ENCODE results near the gene ETV2.

ETV2 gene

GRCh38 chr19:35607661-35608060 lies 33.9 kb upstream of the ETV2 start:
- TF ChIP-seq, protein P1, sequence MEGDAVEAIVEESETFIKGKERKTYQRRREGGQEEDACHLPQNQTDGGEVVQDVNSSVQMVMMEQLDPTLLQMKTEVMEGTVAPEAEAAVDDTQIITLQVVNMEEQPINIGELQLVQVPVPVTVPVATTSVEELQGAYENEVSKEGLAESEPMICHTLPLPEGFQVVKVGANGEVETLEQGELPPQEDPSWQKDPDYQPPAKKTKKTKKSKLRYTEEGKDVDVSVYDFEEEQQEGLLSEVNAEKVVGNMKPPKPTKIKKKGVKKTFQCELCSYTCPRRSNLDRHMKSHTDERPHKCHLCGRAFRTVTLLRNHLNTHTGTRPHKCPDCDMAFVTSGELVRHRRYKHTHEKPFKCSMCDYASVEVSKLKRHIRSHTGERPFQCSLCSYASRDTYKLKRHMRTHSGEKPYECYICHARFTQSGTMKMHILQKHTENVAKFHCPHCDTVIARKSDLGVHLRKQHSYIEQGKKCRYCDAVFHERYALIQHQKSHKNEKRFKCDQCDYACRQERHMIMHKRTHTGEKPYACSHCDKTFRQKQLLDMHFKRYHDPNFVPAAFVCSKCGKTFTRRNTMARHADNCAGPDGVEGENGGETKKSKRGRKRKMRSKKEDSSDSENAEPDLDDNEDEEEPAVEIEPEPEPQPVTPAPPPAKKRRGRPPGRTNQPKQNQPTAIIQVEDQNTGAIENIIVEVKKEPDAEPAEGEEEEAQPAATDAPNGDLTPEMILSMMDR (IDR thresholded peaks at IDR 0.05; ENCODE audit: borderline replicate concordance, control extremely low read depth, extremely low read depth, insufficient read depth, missing control alignments) = no peak
- DNase-seq (ENCODE audit: low spot score) = no peak
- in situ Hi-C loops (cut with MboI; ENCODE audit: low sequenced_read_pairs, unreplicated experiment) = no loop called here

- in situ Hi-C loops (cut with MboI; ENCODE audit: low sequenced_read_pairs, unreplicated experiment) = no loop called here
- TF ChIP-seq, protein P1 (IDR thresholded peaks at IDR 0.05; ENCODE audit: borderline replicate concordance, control extremely low read depth, extremely low read depth, insufficient read depth, missing control alignments) = no peak
- no peak for DNase-seq (ENCODE audit: low spot score)
These were observed 33.3 kb upstream of the ETV2 start for GRCh38 chr19:35608251-35608650.

DNA sequence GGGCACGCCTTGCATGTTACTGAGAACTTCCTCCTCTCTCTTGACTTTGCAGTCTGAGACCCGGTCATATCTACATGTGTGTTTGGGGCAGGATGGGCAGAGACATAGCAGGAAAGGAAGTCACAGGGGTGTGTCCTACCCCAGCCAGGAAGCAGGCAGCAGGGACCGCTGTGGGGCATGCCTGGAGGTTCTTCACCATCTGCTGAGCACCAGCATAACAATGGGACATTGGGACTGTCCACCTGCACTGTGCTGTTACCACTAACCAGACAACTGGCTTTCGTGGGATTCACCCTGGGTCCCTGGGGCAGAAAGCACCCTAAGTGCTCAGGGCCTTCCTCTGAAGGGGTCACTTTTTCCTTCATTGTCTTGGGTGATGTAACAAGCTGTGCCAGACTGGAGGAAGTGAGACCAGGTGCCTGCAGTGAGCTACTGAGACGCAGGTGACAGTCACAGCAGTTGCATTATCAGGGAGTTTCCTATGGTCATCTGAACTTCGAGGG lies 31.6 kb upstream of the ETV2 start:
- peak; percentile 66 for DNase-seq (ENCODE audit: low spot score)
- in situ Hi-C loops (cut with MboI; ENCODE audit: low sequenced_read_pairs, unreplicated experiment) = no loop called here
- TF ChIP-seq, protein P1 (IDR thresholded peaks at IDR 0.05; ENCODE audit: borderline replicate concordance, control extremely low read depth, extremely low read depth, insufficient read depth, missing control alignments) = no peak

DNA sequence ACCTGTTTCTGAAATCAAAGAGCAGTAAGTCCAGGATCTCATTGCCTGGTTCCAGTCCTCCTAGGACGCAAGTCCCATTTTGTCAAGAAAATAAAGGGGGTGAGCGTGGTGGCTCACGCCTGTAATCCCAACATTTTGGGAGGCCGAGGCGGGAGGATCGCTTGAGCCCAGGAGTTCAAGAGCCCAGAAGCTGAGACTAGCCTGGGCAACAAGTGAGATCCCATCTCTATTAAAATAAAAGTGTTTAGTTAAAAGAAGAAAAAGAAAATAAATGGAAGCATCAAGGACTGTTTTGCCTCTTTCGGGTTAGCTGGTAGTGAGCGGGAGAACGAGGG lies 29.4 kb upstream of the ETV2 start:
- in situ Hi-C loops (cut with MboI; ENCODE audit: low sequenced_read_pairs, unreplicated experiment) = no loop called here
- TF ChIP-seq, protein P1 (IDR thresholded peaks at IDR 0.05; ENCODE audit: borderline replicate concordance, control extremely low read depth, extremely low read depth, insufficient read depth, missing control alignments) = no peak
- no peak for DNase-seq (ENCODE audit: low spot score)

DNA sequence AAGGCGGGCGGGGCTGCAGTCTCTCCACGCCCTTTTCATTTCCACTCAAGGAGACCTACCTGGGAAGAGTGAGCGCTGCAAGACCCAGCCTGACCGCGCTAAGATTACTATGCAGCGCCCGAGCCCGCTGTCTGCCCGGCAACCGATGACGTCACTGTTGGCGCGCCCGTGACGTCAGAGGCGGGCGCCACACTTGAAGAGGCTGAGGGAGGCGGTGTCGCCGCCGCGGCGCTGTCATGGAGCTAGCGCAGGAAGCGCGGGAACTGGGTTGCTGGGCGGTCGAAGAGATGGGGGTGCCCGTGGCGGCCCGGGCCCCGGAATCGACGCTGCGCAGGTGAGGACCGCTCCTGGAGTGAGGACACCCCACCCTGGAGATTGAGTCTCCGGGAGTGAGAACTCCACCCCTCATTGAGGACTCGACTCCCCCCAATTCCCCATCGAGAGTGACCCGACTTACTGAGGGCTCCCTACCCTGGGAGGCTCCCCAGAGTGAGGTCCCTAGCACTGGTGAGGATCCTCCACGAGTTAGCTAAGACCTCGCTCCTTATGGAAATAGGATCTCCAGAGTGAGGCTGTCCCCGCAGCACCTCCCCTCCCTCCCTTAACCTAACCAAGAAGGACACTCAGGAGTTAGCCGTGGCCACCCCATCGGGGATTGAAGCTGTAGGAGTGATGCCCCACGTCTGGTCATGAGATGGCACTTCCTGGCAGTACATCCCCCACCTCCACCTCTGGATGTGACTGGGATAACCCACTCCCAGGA lies 28.8 kb upstream of the ETV2 start, which contains the start of gene HAUS5:
Gene HAUS5, plus strand, starts transcription at position 177 of the 763 bp plus-strand sequence. Its CDS starts 60 bp downstream, at position 237.
- peak; percentile 98 for DNase-seq (ENCODE audit: low spot score)
- TF ChIP-seq, protein P1 (IDR thresholded peaks at IDR 0.05; ENCODE audit: borderline replicate concordance, control extremely low read depth, extremely low read depth, insufficient read depth, missing control alignments) = no peak
- in situ Hi-C loops (cut with MboI; ENCODE audit: low sequenced_read_pairs, unreplicated experiment) = no loop called here

DNA sequence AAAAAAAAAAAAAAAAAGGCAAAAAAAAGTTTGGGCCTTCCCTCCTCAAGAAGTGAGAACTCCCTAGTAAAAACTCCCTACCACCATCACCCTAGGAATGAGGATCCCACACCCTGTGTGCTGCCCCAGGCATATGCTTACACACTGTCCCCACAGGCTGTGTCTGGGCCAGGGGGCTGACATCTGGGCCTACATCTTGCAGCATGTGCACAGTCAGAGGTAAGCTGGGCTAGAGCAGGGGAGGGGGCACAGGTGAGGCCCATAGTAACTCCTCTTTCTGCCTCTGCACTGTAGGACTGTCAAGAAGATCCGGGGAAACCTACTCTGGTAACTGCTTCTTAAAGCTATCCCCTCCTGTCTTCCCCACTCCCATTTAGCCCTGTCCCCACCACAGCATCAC lies 28.0 kb upstream of the ETV2 start:
- TF ChIP-seq, protein P1 (IDR thresholded peaks at IDR 0.05; ENCODE audit: borderline replicate concordance, control extremely low read depth, extremely low read depth, insufficient read depth, missing control alignments) = no peak

More for the DNA sequence above, 28.0 kb upstream of the ETV2 start:
- in situ Hi-C loops (cut with MboI; ENCODE audit: low sequenced_read_pairs, unreplicated experiment) = no loop called here
- DNase-seq (ENCODE audit: low spot score) = no peak
